H9 (cell line): ENCODE data around the gene WLS. TPM values are rescaled to one million over a fixed set of nuclear protein-coding genes. Genes with fewer than 3 reads are reported as not detected.

Experiments used
- DNase-seq: peaks from one replicate; pipeline ENCODE4 v3.0.0-alpha.2; 2017
- H2AFZ ChIP-seq: one replicate; pipeline ENCODE4 v1.6.1; 2013; ENCODE audit warnings: mild to moderate bottlenecking, low read length, control low read depth, moderate library complexity
- H2AK5ac ChIP-seq: 2 replicates; pipeline ENCODE4 v1.6.1; 2013; ENCODE audit warnings: low read length, control low read depth, mixed read lengths; ENCODE audit not compliant: insufficient read length
- H2BK120ac ChIP-seq: one replicate; pipeline ENCODE4 v1.6.1; 2013; ENCODE audit warnings: low read depth, mild to moderate bottlenecking, low read length, control low read depth, inconsistent platforms; ENCODE audit not compliant: poor library complexity, severe bottlenecking
- H2BK12ac ChIP-seq: 2 replicates; pipeline ENCODE4 v1.6.1; 2013; ENCODE audit warnings: low read length, control low read depth, mixed read lengths, low read depth; ENCODE audit not compliant: insufficient read length
- H2BK15ac ChIP-seq: 2 replicates; pipeline ENCODE4 v1.6.1; 2013; ENCODE audit warnings: low read depth, low read length, control low read depth
- H2BK20ac ChIP-seq: one replicate; pipeline ENCODE4 v1.6.1; 2013; ENCODE audit warnings: low read depth, mild to moderate bottlenecking, low read length, control low read depth, inconsistent platforms; ENCODE audit not compliant: poor library complexity, severe bottlenecking
- H2BK5ac ChIP-seq: 2 replicates; pipeline ENCODE4 v1.6.1; 2013; ENCODE audit warnings: low read length, control low read depth, mixed read lengths; ENCODE audit not compliant: insufficient read length
- H3K14ac ChIP-seq: 2 replicates; pipeline ENCODE4 v1.6.1; 2013; ENCODE audit warnings: low read length, control low read depth; ENCODE audit not compliant: insufficient read depth
- H3K18ac ChIP-seq: 2 replicates; pipeline ENCODE4 v1.6.1; 2013; ENCODE audit warnings: low read depth, mild to moderate bottlenecking, mixed read lengths, low read length, control low read depth; ENCODE audit not compliant: insufficient read length
- H3K23ac ChIP-seq: 2 replicates; pipeline ENCODE4 v1.6.1; 2013; ENCODE audit warnings: low read length, control low read depth, mixed read lengths, low read depth; ENCODE audit not compliant: insufficient read length
- H3K23me2 ChIP-seq: 2 replicates; pipeline ENCODE4 v1.6.1; 2013; ENCODE audit warnings: low read depth, mild to moderate bottlenecking, mixed read lengths, low read length, control low read depth; ENCODE audit not compliant: insufficient read length, poor library complexity, severe bottlenecking
- H3K27ac ChIP-seq: 2 replicates; pipeline ENCODE4 v1.5.1; 2013; ENCODE audit warnings: low read length, control low read depth, mixed read lengths, low read depth; ENCODE audit not compliant: insufficient read length
- H3K27me3 ChIP-seq: 2 replicates; pipeline ENCODE4 v1.6.1; 2013; ENCODE audit warnings: low read length, control low read depth, inconsistent platforms; ENCODE audit not compliant: insufficient read depth
- H3K4ac ChIP-seq: 2 replicates; pipeline ENCODE4 v1.6.1; 2013; ENCODE audit warnings: low read depth, mild to moderate bottlenecking, control low read depth, inconsistent platforms, low read length, moderate library complexity
- H3K4me1 ChIP-seq: 2 replicates; pipeline ENCODE4 v1.6.1; 2013; ENCODE audit warnings: low read length, control low read depth, inconsistent platforms; ENCODE audit not compliant: insufficient read depth
- H3K4me2 ChIP-seq: 2 replicates; pipeline ENCODE4 v1.6.1; 2013; ENCODE audit warnings: low read length, control low read depth, mixed read lengths; ENCODE audit not compliant: insufficient read length, insufficient read depth
- H3K56ac ChIP-seq: 2 replicates; pipeline ENCODE4 v1.6.1; 2013; ENCODE audit warnings: low read depth, mild to moderate bottlenecking, mixed read lengths, low read length, control low read depth; ENCODE audit not compliant: insufficient read length
- H3K79me1 ChIP-seq: 2 replicates; pipeline ENCODE4 v1.6.1; 2013; ENCODE audit warnings: low read depth, mild to moderate bottlenecking, moderate library complexity, low read length, control low read depth, inconsistent platforms; ENCODE audit not compliant: insufficient read depth, poor library complexity, severe bottlenecking
- H3K79me2 ChIP-seq: 2 replicates; pipeline ENCODE4 v1.6.1; 2013; ENCODE audit warnings: low read length, control low read depth, inconsistent platforms; ENCODE audit not compliant: insufficient read depth
- H3K9ac ChIP-seq: 2 replicates; pipeline ENCODE4 v1.6.1; 2013; ENCODE audit warnings: low read length, control low read depth, mixed read lengths; ENCODE audit not compliant: insufficient read length; ENCODE audit errors: extremely low read depth
- H3K9me3 ChIP-seq: one replicate; pipeline ENCODE4 v1.6.1; 2013; ENCODE audit warnings: low read depth, low read length, inconsistent platforms; ENCODE audit not compliant: control insufficient read depth
- H3T11ph ChIP-seq: one replicate; pipeline ENCODE4 v1.6.1; 2013; ENCODE audit warnings: mild to moderate bottlenecking, low read length, control low read depth, inconsistent platforms
- H4K20me1 ChIP-seq: one replicate; pipeline ENCODE4 v1.6.1; 2013; ENCODE audit not compliant: control insufficient read depth, insufficient read length, insufficient read depth
- H4K5ac ChIP-seq: 2 replicates; pipeline ENCODE4 v1.6.1; 2013; ENCODE audit warnings: low read depth, mild to moderate bottlenecking, mixed read lengths, low read length, control low read depth; ENCODE audit not compliant: insufficient read length
- H4K8ac ChIP-seq: replicated peaks from 2 replicates; pipeline ENCODE4 v1.6.1; 2013; ENCODE audit warnings: low read length, control low read depth, mixed read lengths, low read depth; ENCODE audit not compliant: insufficient read length
- H4K91ac ChIP-seq: 2 replicates; pipeline ENCODE4 v1.6.1; 2013; ENCODE audit warnings: low read depth, mild to moderate bottlenecking, moderate library complexity, mixed read lengths, low read length, control low read depth; ENCODE audit not compliant: insufficient read length
- H3K27ac Mint-ChIP-seq, 3 experiments: 2 replicates in 2 of 3; 3 replicates in 1 of 3; pipeline ENCODE4 v1.8.0; 2020 to 2021; ENCODE audit warnings: mixed read lengths in 3 of 3, mild to moderate bottlenecking in 1 of 3, moderate library complexity in 1 of 3
- H3K27me3 Mint-ChIP-seq: 2 replicates; pipeline ENCODE4 v1.8.0; 2021; ENCODE audit warnings: low read depth, mild to moderate bottlenecking, moderate library complexity, mixed read lengths
- H3K36me3 Mint-ChIP-seq, 3 experiments: 2 replicates in 2 of 3; 3 replicates in 1 of 3; pipeline ENCODE4 v1.8.0; 2020 to 2021; ENCODE audit warnings: low read depth in 3 of 3, mixed read lengths in 3 of 3; ENCODE audit not compliant: insufficient read depth in 1 of 3
- H3K4me1 Mint-ChIP-seq, 2 experiments: 2 replicates each; pipeline ENCODE4 v1.8.0; 2020; ENCODE audit warnings: mixed read lengths in 2 of 2
- H3K4me3 Mint-ChIP-seq, 2 experiments: 2 replicates in 1 of 2; 3 replicates in 1 of 2; pipeline ENCODE4 v1.8.0; 2020 to 2021; ENCODE audit warnings: mild to moderate bottlenecking in 2 of 2, mixed read lengths in 2 of 2, moderate library complexity in 1 of 2
- H3K9me3 Mint-ChIP-seq, 2 experiments: 2 replicates in 1 of 2; 3 replicates in 1 of 2; pipeline ENCODE4 v1.8.0; 2020; ENCODE audit warnings: mild to moderate bottlenecking in 2 of 2, mixed read lengths in 2 of 2, moderate library complexity in 1 of 2
- WGBS: extraction: QIAGEN DNeasy Blood & Tissue Kit; methylation state at CpG from one replicate; pipeline ENCODE4 v1.1.7; 2013; ENCODE audit warnings: missing lambda C conversion rate, low lambda C conversion rate, mixed read lengths; ENCODE audit not compliant: insufficient read length; ENCODE audit errors: extremely low coverage; 5-methylcytosine and 5-hydroxymethylcytosine counted together
- total RNA-seq: library from RNA; stranded (reverse); gene quantifications from 2 replicates; pipeline ENCODE4 v1.2.1, GENCODE V29; 2021
- TF ChIP-seq, protein P1 (sequence below): fragments of 200-600 bp; sonication (generic); conservative IDR thresholded peaks from 3 replicates; pipeline ENCODE4 v1.8.0; 2021; ENCODE audit warnings: antibody characterized with exemption, mild to moderate bottlenecking

The WLS gene
- total RNA-seq, 1 experiment from 2014 or later, result 0.94 TPM

DNA sequence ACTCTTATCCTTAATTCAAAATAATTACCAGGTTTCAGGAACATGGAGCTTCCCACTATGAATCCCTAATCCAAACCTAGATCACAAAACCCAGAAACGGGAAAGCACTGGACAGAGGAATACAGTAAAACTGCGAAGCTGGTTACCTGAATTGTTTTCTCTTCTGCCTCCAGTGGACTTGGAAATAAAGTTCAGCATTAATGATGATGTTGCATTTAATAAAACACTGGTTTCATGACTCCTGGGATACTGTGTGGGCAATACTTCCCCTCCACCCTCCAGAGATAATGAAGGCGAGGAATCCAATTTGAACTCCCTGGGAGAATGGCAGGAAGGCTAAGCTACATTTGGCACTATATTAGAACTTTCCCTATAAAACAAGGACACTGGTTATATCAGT is 65.1 kb downstream of the WLS start:
- H2AK5ac ChIP-seq, result no peak overlapping the region
- no CpG with 5 or more reads among the region's 3 CpGs for WGBS
- H3K4me2 ChIP-seq, result no peak overlapping the region
- H3K18ac ChIP-seq, result no peak overlapping the region
- H3K79me1 ChIP-seq, result no peaks in the 10 kb centered on the region
- H2AFZ ChIP-seq, result no peak overlapping the region
- H3K23ac ChIP-seq, result no peak overlapping the region
- no peaks in the 10 kb centered on the region for H3K4me1 ChIP-seq
- no peak overlapping the region for H3K56ac ChIP-seq
- H2BK20ac ChIP-seq, result no peak overlapping the region
- no peak overlapping the region for H2BK15ac ChIP-seq
- no peaks in the 10 kb centered on the region for H3K4me1 Mint-ChIP-seq
- H4K5ac ChIP-seq, result no peak overlapping the region
- no peak overlapping the region for H3K27ac Mint-ChIP-seq
- H3K9ac ChIP-seq, result no peak overlapping the region
- H3K27me3 ChIP-seq, result no peaks in the 10 kb centered on the region
- H4K8ac ChIP-seq, result no peak overlapping the region
- H3K36me3 Mint-ChIP-seq, result no peaks in the 10 kb centered on the region
- H3K14ac ChIP-seq, result no peak overlapping the region
- no peak overlapping the region for H2BK12ac ChIP-seq
- H4K91ac ChIP-seq, result no peak overlapping the region
- TF ChIP-seq, protein P1, sequence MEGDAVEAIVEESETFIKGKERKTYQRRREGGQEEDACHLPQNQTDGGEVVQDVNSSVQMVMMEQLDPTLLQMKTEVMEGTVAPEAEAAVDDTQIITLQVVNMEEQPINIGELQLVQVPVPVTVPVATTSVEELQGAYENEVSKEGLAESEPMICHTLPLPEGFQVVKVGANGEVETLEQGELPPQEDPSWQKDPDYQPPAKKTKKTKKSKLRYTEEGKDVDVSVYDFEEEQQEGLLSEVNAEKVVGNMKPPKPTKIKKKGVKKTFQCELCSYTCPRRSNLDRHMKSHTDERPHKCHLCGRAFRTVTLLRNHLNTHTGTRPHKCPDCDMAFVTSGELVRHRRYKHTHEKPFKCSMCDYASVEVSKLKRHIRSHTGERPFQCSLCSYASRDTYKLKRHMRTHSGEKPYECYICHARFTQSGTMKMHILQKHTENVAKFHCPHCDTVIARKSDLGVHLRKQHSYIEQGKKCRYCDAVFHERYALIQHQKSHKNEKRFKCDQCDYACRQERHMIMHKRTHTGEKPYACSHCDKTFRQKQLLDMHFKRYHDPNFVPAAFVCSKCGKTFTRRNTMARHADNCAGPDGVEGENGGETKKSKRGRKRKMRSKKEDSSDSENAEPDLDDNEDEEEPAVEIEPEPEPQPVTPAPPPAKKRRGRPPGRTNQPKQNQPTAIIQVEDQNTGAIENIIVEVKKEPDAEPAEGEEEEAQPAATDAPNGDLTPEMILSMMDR, result no peak
- no peak for DNase-seq
- no peak overlapping the region for H2BK120ac ChIP-seq
- no peak overlapping the region for H3K4ac ChIP-seq
- peaks cover 22% of the 10 kb centered on the region for H3K27me3 Mint-ChIP-seq
- no peaks in the 10 kb centered on the region for H4K20me1 ChIP-seq
- no peaks in the 10 kb centered on the region for H3K79me2 ChIP-seq
- H2BK5ac ChIP-seq, result no peak overlapping the region
- no peaks in the 10 kb centered on the region for H3K9me3 ChIP-seq
- H3K4me3 Mint-ChIP-seq, result no peak overlapping the region
- H3T11ph ChIP-seq, result no peak overlapping the region
- peaks cover 0 to 2% of the 10 kb centered on the region in 2 experiments; a peak in 1 of 5 replicates for H3K9me3 Mint-ChIP-seq
- H3K23me2 ChIP-seq, result no peaks in the 10 kb centered on the region
- no peak overlapping the region for H3K27ac ChIP-seq
